ENCODE measurements around the gene MMP3. TPM values are rescaled to one million over a fixed set of nuclear protein-coding genes. Genes with fewer than 3 reads are reported as not detected.

The MMP3 gene
- total and polyA plus RNA-seq, 9 of the 15 experiments (the other 6 are each of a cell fraction or from before 2014, with no cell fraction given) = not detected

DNA sequence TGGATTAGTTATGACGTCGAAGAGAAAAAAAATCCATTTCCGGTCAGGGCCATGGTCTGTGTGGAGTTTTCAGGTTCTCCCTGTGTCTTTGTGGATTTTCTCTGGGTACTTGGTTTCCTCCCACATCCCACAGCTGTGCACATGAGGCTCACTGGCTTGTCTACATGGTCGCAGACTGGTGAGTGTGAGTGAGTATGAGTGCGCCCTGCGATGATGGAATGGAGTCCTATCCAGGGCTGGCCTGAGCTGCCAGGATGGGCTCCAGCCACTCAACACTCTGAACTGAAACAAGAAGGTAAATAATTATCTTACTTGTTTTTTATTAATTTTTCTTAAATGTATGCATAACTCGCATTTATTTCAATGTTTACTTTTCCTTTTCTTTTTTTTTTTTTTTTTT lies 10.8 kb downstream of the MMP3 start:
- ChIA-PET CTCF (ENCODE audit: low intra/inter-chr PET ratio) (no interaction called here), POLR2A (no interaction called here)
- Histone ChIP-seq H3K79me2 (ENCODE audit: control insufficient read depth, insufficient read depth, low read length) (no peaks in the 10 kb centered on the region), H3K4me3 (no peak overlapping the region), H3K9me1 (ENCODE audit: control insufficient read depth, insufficient read depth, low read length) (no peaks in the 10 kb centered on the region), H2AFZ (ENCODE audit: low read depth, low read length) (no peak overlapping the region), H3K4me1 (replicated peaks in 1 of 2; ENCODE audit: control insufficient read depth in 2 of 2, insufficient read depth in 2 of 2, low read length in 2 of 2) (no peaks in the 10 kb centered on the region), H3K4me2 (ENCODE audit: insufficient read depth, low read length) (no peak overlapping the region), H3K36me3 (ENCODE audit: control insufficient read depth, insufficient read depth, low read length) (no peaks in the 10 kb centered on the region), H3K27me3 (ENCODE audit: control insufficient read depth in 2 of 2, insufficient read depth in 2 of 2, low read length in 2 of 2) (no peaks in the 10 kb centered on the region), H3K27ac (ENCODE audit: extremely low read depth, low read depth, low read length) (no peak overlapping the region), H3K9ac (ENCODE audit: insufficient read depth in 1 of 2, low read depth in 2 of 2, low read length in 2 of 2) (no peak overlapping the region), H3K9me3 (replicated peaks; ENCODE audit: control insufficient read depth, insufficient read depth, low read depth, low read length) (no peaks in the 10 kb centered on the region), H4K20me1 (replicated peaks; ENCODE audit: control insufficient read depth, insufficient read depth, low read length) (no peaks in the 10 kb centered on the region)
- DNase-seq (ENCODE audit: extremely low read depth in 1 of 4, low spot score in 3 of 4) (no peak), FAIRE-seq (no peak), ATAC-seq (no peak)
- in situ Hi-C loops (cut with MboI) = no loop called here
- BruUV-seq (replicated peaks) = no TSS peak
- intact Hi-C loops (cut with micrococcal nuclease) = loop anchor here (10.0 kb wide), 1 partner anchor 202 kb away; no protein-coding TSS in a partner anchor
- TF ChIP-seq ZNF592 (IDR thresholded peaks at IDR 0.05) = no peak
- TF ChIP-seq ZNF561 (CRISPR knock-in tag; conservative IDR thresholded peaks at IDR 0.05) = no peak
- TF ChIP-seq SREBF2 (CRISPR knock-in tag; IDR thresholded peaks at IDR 0.05) = no peak
- TF ChIP-seq, protein P1, sequence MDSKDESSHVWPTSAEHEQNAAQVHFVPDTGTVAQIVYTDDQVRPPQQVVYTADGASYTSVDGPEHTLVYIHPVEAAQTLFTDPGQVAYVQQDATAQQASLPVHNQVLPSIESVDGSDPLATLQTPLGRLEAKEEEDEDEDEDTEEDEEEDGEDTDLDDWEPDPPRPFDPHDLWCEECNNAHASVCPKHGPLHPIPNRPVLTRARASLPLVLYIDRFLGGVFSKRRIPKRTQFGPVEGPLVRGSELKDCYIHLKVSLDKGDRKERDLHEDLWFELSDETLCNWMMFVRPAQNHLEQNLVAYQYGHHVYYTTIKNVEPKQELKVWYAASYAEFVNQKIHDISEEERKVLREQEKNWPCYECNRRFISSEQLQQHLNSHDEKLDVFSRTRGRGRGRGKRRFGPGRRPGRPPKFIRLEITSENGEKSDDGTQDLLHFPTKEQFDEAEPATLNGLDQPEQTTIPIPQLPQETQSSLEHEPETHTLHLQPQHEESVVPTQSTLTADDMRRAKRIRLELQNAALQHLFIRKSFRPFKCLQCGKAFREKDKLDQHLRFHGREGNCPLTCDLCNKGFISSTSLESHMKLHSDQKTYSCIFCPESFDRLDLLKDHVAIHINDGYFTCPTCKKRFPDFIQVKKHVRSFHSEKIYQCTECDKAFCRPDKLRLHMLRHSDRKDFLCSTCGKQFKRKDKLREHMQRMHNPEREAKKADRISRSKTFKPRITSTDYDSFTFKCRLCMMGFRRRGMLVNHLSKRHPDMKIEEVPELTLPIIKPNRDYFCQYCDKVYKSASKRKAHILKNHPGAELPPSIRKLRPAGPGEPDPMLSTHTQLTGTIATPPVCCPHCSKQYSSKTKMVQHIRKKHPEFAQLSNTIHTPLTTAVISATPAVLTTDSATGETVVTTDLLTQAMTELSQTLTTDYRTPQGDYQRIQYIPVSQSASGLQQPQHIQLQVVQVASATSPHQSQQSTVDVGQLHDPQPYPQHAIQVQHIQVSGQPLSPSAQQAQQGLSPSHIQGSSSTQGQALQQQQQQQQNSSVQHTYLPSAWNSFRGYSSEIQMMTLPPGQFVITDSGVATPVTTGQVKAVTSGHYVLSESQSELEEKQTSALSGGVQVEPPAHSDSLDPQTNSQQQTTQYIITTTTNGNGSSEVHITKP (IDR thresholded peaks at IDR 0.05; ENCODE audit: partially characterized antibody) = no peak
- no peak for TF ChIP-seq FOXA3 (CRISPR knock-in tag; conservative IDR thresholded peaks at IDR 0.05 in 1 of 2, IDR thresholded peaks at IDR 0.05 in 1 of 2)
- no peak for TF ChIP-seq SRF (CRISPR knock-in tag; IDR thresholded peaks at IDR 0.05)
- TF ChIP-seq, protein P2, sequence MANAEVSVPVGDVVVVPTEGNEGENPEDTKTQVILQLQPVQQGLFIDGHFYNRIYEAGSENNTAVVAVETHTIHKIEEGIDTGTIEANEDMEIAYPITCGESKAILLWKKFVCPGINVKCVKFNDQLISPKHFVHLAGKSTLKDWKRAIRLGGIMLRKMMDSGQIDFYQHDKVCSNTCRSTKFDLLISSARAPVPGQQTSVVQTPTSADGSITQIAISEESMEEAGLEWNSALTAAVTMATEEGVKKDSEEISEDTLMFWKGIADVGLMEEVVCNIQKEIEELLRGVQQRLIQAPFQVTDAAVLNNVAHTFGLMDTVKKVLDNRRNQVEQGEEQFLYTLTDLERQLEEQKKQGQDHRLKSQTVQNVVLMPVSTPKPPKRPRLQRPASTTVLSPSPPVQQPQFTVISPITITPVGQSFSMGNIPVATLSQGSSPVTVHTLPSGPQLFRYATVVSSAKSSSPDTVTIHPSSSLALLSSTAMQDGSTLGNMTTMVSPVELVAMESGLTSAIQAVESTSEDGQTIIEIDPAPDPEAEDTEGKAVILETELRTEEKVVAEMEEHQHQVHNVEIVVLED (CRISPR knock-in tag; IDR thresholded peaks at IDR 0.05) = no peak
- no peak for TF ChIP-seq HCFC1 (IDR thresholded peaks at IDR 0.05; ENCODE audit: low read depth, low read length)
- TF ChIP-seq STAG1 (CRISPR knock-in tag; IDR thresholded peaks at IDR 0.05; ENCODE audit: borderline replicate concordance) = no peak
- TF ChIP-seq ZBTB33 (CRISPR knock-in tag; IDR thresholded peaks at IDR 0.05) = no peak
- no peak for TF ChIP-seq MED1 (CRISPR knock-in tag; IDR thresholded peaks at IDR 0.05; ENCODE audit: borderline replicate concordance)
- WGBS (ENCODE audit: insufficient coverage, low coverage, missing lambda C conversion rate) = under 1% methylated on average over 7 of the region's 7 CpGs
